ENCODE data around the gene PRSS48.

DNA sequence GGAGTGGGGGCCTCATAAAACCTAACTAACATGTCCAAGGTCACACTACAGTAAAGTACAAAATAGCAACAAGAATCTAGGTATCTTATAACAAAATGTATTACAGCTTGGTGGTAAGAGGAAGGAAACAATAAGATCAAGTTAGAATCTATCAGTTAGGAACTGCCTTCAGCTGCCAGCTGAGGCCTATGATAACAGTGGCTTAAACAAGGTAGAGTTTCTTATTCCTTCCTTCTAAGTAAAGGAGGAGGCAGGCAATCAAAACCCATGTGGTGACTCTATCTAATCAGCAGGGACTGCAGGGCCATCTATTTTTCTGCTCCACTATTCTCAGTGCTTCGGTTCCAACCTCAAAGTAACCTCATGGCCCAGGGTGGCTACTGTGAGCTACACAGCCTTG lies 37.5 kb downstream of the PRSS48 start:
- TF ChIP-seq, protein P1, sequence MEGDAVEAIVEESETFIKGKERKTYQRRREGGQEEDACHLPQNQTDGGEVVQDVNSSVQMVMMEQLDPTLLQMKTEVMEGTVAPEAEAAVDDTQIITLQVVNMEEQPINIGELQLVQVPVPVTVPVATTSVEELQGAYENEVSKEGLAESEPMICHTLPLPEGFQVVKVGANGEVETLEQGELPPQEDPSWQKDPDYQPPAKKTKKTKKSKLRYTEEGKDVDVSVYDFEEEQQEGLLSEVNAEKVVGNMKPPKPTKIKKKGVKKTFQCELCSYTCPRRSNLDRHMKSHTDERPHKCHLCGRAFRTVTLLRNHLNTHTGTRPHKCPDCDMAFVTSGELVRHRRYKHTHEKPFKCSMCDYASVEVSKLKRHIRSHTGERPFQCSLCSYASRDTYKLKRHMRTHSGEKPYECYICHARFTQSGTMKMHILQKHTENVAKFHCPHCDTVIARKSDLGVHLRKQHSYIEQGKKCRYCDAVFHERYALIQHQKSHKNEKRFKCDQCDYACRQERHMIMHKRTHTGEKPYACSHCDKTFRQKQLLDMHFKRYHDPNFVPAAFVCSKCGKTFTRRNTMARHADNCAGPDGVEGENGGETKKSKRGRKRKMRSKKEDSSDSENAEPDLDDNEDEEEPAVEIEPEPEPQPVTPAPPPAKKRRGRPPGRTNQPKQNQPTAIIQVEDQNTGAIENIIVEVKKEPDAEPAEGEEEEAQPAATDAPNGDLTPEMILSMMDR (IDR thresholded peaks at IDR 0.05): no peak
- TF ChIP-seq EZH2phosphoT487 (IDR thresholded peaks at IDR 0.05): no peak

Data from neural progenitor cell (in vitro differentiated cells).